GM23338 (cell line): ENCODE data around the gene FBXO31. TPM values are rescaled to one million over a fixed set of nuclear protein-coding genes. Genes with fewer than 3 reads are reported as not detected.
"Not testable (repeated sequence)": the region's sequence is repeated elsewhere in the genome, so short reads cannot be mapped to it uniquely, and the experiment has no call there.

Experiments used
- ATAC-seq: fragments of 200-7000 bp; cut with Tn5 transposase; 3 replicates; pipeline ENCODE4 v1.9.1; 2020
- DNase-seq: peaks from one replicate; pipeline ENCODE4 v3.0.0-alpha.2; 2015; ENCODE audit warnings: low spot score
- H2AFZ ChIP-seq: fragments of 200-600 bp; sonication (generic); 2 replicates; pipeline ENCODE4 v1.8.0; 2016; ENCODE audit warnings: antibody characterized with exemption, mild to moderate bottlenecking, moderate library complexity
- H3F3A ChIP-seq: fragments of 200-600 bp; sonication (generic); replicated peaks from 2 replicates; pipeline ENCODE4 v1.8.0; 2017; ENCODE audit warnings: antibody characterized with exemption, mixed run types, low read depth
- H3K27ac ChIP-seq: fragments of 200-600 bp; sonication (generic); 2 replicates; pipeline ENCODE4 v1.6.1; 2016; ENCODE audit warnings: low read depth
- H3K27me3 ChIP-seq: fragments of 200-600 bp; sonication (generic); 2 replicates; pipeline ENCODE4 v1.8.0; 2016; ENCODE audit warnings: mild to moderate bottlenecking, mixed run types, moderate library complexity; ENCODE audit not compliant: insufficient read depth
- H3K36me3 ChIP-seq: fragments of 200-600 bp; sonication (generic); 2 replicates; pipeline ENCODE4 v1.8.0; 2016; ENCODE audit warnings: mild to moderate bottlenecking; ENCODE audit not compliant: insufficient read depth
- H3K4me1 ChIP-seq: fragments of 200-600 bp; sonication (generic); 2 replicates; pipeline ENCODE4 v1.8.0; 2016; ENCODE audit warnings: mild to moderate bottlenecking, moderate library complexity; ENCODE audit not compliant: insufficient read depth
- H3K4me2 ChIP-seq: fragments of 200-600 bp; sonication (generic); 2 replicates; pipeline ENCODE4 v1.7.1; 2017; ENCODE audit warnings: mixed run types
- H3K4me3 ChIP-seq: fragments of 200-600 bp; sonication (generic); 2 replicates; pipeline ENCODE4 v1.6.1; 2016; ENCODE audit warnings: mixed run types
- H3K79me2 ChIP-seq: fragments of 200-600 bp; sonication (generic); replicated peaks from 2 replicates; pipeline ENCODE4 v1.8.0; 2017; ENCODE audit warnings: mild to moderate bottlenecking; ENCODE audit not compliant: insufficient read depth
- H3K9me2 ChIP-seq: fragments of 200-600 bp; sonication (generic); 2 replicates; pipeline ENCODE4 v1.8.0; 2017; ENCODE audit not compliant: insufficient read depth
- H4K20me1 ChIP-seq: fragments of 200-600 bp; sonication (generic); replicated peaks from 2 replicates; pipeline ENCODE4 v1.8.0; 2017; ENCODE audit warnings: mild to moderate bottlenecking; ENCODE audit not compliant: insufficient read depth
- H3K27ac Mint-ChIP-seq: 2 replicates; pipeline ENCODE4 v1.8.0; 2020; ENCODE audit warnings: inconsistent platforms, mild to moderate bottlenecking, moderate library complexity, mixed read lengths
- H3K27me3 Mint-ChIP-seq: 3 replicates; pipeline ENCODE4 v1.8.0; 2022; ENCODE audit warnings: low read depth, mild to moderate bottlenecking, moderate library complexity, mixed read lengths, inconsistent platforms; ENCODE audit not compliant: insufficient read depth, poor library complexity
- H3K36me3 Mint-ChIP-seq: 3 replicates; pipeline ENCODE4 v1.8.0; 2021; ENCODE audit warnings: low read depth, mild to moderate bottlenecking, inconsistent platforms, moderate library complexity, mixed read lengths
- H3K4me1 Mint-ChIP-seq: 3 replicates; pipeline ENCODE4 v1.8.0; 2020; ENCODE audit warnings: mild to moderate bottlenecking, inconsistent platforms, mixed read lengths
- H3K4me3 Mint-ChIP-seq: 3 replicates; pipeline ENCODE4 v1.8.0; 2021; ENCODE audit warnings: moderate library complexity, mild to moderate bottlenecking, inconsistent platforms, mixed read lengths
- H3K9me3 Mint-ChIP-seq: 3 replicates; pipeline ENCODE4 v1.8.0; 2020; ENCODE audit warnings: moderate library complexity, mild to moderate bottlenecking, inconsistent platforms, mixed read lengths
- CREB1 ChIP-seq: fragments of 250-450 bp; sonication (Bioruptor Pico); IDR thresholded peaks from 2 replicates; pipeline ENCODE4 v1.5.0; 2020; ENCODE audit warnings: low read depth, mild to moderate bottlenecking, moderate library complexity
- NANOG ChIP-seq: IDR thresholded peaks from 2 replicates; pipeline ENCODE4 v1.6.1; 2016; ENCODE audit warnings: antibody characterized with exemption, borderline replicate concordance
- POLR2AphosphoS5 ChIP-seq: IDR thresholded peaks from 2 replicates; pipeline ENCODE4 v1.6.1; 2016; ENCODE audit warnings: antibody characterized with exemption, low read depth
- STAT1 ChIP-seq: IDR thresholded peaks from one replicate; pipeline ENCODE4 v1.6.1; 2016; ENCODE audit warnings: antibody characterized with exemption; ENCODE audit not compliant: unreplicated experiment
- ZNF114 ChIP-seq: fragments of 250-450 bp; sonication (Bioruptor Pico); IDR thresholded peaks from 2 replicates; pipeline ENCODE4 v1.5.0; 2020; ENCODE audit warnings: mild to moderate bottlenecking, moderate library complexity
- polyA plus RNA-seq: library from polyadenylated mRNA; unstranded; fragments of >200 nt; fragmentation: Nextera tagmentation; extraction: Ambion mirVana; gene quantifications from 2 replicates; pipeline ENCODE4 v1.2.1, GENCODE V29; 2016
- total RNA-seq: library from RNA; depleted of rRNA; stranded (reverse); fragments of >200 nt; shearing (Covaris generic); gene quantifications from 2 replicates; pipeline ENCODE4 v1.2.3, GENCODE V29; 2014
- TF ChIP-seq, protein P1 (sequence below): IDR thresholded peaks from 2 replicates; pipeline ENCODE4 v1.6.1; 2016; ENCODE audit warnings: antibody characterized with exemption
- TF ChIP-seq, protein P2 (sequence below), 2 experiments: fragments of 200-600 bp in 1 of 2; sonication (generic) in 1 of 2; conservative IDR thresholded peaks; 2 replicates each; pipeline versions ENCODE4 v1.5.1 to v1.6.1; 2016 to 2017; ENCODE audit warnings: antibody characterized with exemption in 2 of 2, low read depth in 2 of 2, mild to moderate bottlenecking in 2 of 2, moderate library complexity in 1 of 2
- TF ChIP-seq, protein P3 (sequence below): IDR thresholded peaks from one replicate; pipeline ENCODE4 v1.6.1; 2018; ENCODE audit warnings: antibody characterized with exemption; ENCODE audit not compliant: unreplicated experiment

The FBXO31 gene
- total and polyA plus RNA-seq, 2 experiments from 2014 or later: 7.0 to 23.8 TPM

GRCh38 chr16:87390641-87391323 is 7.2 kb upstream of the FBXO31 start:
- TF ChIP-seq, protein P1, sequence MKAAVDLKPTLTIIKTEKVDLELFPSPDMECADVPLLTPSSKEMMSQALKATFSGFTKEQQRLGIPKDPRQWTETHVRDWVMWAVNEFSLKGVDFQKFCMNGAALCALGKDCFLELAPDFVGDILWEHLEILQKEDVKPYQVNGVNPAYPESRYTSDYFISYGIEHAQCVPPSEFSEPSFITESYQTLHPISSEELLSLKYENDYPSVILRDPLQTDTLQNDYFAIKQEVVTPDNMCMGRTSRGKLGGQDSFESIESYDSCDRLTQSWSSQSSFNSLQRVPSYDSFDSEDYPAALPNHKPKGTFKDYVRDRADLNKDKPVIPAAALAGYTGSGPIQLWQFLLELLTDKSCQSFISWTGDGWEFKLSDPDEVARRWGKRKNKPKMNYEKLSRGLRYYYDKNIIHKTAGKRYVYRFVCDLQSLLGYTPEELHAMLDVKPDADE: no peak
- no peak for TF ChIP-seq STAT1
- no peak for TF ChIP-seq CREB1
- TF ChIP-seq ZNF114: no peak
- TF ChIP-seq, protein P2, sequence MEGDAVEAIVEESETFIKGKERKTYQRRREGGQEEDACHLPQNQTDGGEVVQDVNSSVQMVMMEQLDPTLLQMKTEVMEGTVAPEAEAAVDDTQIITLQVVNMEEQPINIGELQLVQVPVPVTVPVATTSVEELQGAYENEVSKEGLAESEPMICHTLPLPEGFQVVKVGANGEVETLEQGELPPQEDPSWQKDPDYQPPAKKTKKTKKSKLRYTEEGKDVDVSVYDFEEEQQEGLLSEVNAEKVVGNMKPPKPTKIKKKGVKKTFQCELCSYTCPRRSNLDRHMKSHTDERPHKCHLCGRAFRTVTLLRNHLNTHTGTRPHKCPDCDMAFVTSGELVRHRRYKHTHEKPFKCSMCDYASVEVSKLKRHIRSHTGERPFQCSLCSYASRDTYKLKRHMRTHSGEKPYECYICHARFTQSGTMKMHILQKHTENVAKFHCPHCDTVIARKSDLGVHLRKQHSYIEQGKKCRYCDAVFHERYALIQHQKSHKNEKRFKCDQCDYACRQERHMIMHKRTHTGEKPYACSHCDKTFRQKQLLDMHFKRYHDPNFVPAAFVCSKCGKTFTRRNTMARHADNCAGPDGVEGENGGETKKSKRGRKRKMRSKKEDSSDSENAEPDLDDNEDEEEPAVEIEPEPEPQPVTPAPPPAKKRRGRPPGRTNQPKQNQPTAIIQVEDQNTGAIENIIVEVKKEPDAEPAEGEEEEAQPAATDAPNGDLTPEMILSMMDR (conservative IDR thresholded peaks at IDR 0.05; ENCODE audit: low read depth in 2 of 2): no peak

DNA sequence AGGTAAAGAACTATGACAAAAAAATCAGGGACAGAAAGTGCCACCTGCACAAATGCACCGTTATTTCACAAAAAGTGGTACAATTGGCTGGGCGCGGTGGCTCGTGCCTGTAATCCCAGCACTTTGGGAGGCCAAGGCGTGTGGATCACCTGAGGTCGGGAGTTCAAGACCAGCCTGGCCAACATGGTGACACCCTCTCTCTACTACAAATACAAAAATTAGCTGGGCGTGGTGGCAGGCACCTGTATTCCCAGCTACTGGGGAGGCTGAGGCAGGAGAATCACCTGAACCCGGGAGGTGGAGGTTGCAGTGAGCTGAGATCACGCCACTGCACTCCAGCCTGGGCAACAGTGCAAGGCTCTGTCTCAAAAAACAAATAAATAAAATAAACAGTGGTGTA is 6.3 kb upstream of the FBXO31 start:
- Mint-ChIP-seq H3K27me3 (peaks cover 19% of the 10 kb centered on the region), H3K4me1 (peaks cover 39% of the 10 kb centered on the region)
- not testable (repeated sequence) for H3K36me3 Mint-ChIP-seq, H3K4me3 ChIP-seq, H2AFZ ChIP-seq, H3K4me3 Mint-ChIP-seq, H3K9me2 ChIP-seq, H3K27ac ChIP-seq, H3K9me3 Mint-ChIP-seq, DNase-seq, ATAC-seq, H3K27ac Mint-ChIP-seq, H3K4me2 ChIP-seq, H3K27me3 ChIP-seq, H3K36me3 ChIP-seq
- Histone ChIP-seq H3K4me1 (peaks cover 26% of the 10 kb centered on the region), H3K79me2 (peaks cover 20% of the 10 kb centered on the region), H4K20me1 (peaks cover 16% of the 10 kb centered on the region), H3F3A (0 out of 2 replicates have a peak, but pooled peaks cover 11% of the 10 kb centered on the region)

More at GRCh38 chr16:87390641-87391323, 7.2 kb upstream of the FBXO31 start:
- Histone ChIP-seq H2AFZ (peak overlapping the region; percentile 56), H3K9me2 (no peaks in the 10 kb centered on the region), H3K79me2 (peaks cover 29% of the 10 kb centered on the region), H3K4me1 (peaks cover 26% of the 10 kb centered on the region), H3K36me3 (no peaks in the 10 kb centered on the region), H4K20me1 (peaks cover 22% of the 10 kb centered on the region), H3K4me3 (peak overlapping the region; percentile 79), H3K4me2 (peak overlapping the region; percentile 86), H3F3A (0 out of 2 replicates have a peak, but pooled peaks cover 10% of the 10 kb centered on the region), H3K27me3 (no peaks in the 10 kb centered on the region), H3K27ac (peak overlapping the region; percentile 67; the same call in 1 of the 2 replicates)
- DNase-seq (no peak), ATAC-seq (no peak)
- Mint-ChIP-seq H3K9me3 (no peaks in the 10 kb centered on the region), H3K36me3 (peaks cover 3% of the 10 kb centered on the region; the same call in 2 of the 3 replicates), H3K4me3 (peak overlapping the region; percentile 84), H3K27ac (no peak overlapping the region), H3K4me1 (peaks cover 41% of the 10 kb centered on the region), H3K27me3 (peaks cover 17% of the 10 kb centered on the region)

DNA sequence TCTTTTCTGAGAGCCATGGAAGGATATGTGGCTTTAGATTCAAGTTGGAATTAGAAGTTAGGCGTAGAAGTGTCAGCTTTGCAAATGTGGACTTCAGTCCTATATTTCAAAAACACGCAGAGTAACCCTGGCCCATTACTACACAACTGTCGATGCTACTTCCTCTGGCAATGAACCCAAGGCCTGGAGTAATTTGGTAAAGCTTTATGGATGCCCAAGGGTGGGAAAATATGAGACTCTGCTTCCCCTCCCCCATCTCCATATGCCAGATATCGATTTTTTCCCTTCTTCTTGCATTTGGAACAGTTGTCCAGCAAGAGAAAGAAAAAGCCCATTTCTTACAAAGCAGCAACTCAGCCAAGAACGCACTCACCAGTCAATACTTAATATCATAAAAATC is 5.7 kb upstream of the FBXO31 start:
- H3K4me3 Mint-ChIP-seq: no peak overlapping the region; the same call in 2 of the 3 replicates
- H3K36me3 Mint-ChIP-seq: no peaks in the 10 kb centered on the region; the same call in 2 of the 3 replicates
- no peak overlapping the region for H3K27ac ChIP-seq
- TF ChIP-seq, protein P1: no peak
- TF ChIP-seq CREB1: no peak
- TF ChIP-seq, protein P3, sequence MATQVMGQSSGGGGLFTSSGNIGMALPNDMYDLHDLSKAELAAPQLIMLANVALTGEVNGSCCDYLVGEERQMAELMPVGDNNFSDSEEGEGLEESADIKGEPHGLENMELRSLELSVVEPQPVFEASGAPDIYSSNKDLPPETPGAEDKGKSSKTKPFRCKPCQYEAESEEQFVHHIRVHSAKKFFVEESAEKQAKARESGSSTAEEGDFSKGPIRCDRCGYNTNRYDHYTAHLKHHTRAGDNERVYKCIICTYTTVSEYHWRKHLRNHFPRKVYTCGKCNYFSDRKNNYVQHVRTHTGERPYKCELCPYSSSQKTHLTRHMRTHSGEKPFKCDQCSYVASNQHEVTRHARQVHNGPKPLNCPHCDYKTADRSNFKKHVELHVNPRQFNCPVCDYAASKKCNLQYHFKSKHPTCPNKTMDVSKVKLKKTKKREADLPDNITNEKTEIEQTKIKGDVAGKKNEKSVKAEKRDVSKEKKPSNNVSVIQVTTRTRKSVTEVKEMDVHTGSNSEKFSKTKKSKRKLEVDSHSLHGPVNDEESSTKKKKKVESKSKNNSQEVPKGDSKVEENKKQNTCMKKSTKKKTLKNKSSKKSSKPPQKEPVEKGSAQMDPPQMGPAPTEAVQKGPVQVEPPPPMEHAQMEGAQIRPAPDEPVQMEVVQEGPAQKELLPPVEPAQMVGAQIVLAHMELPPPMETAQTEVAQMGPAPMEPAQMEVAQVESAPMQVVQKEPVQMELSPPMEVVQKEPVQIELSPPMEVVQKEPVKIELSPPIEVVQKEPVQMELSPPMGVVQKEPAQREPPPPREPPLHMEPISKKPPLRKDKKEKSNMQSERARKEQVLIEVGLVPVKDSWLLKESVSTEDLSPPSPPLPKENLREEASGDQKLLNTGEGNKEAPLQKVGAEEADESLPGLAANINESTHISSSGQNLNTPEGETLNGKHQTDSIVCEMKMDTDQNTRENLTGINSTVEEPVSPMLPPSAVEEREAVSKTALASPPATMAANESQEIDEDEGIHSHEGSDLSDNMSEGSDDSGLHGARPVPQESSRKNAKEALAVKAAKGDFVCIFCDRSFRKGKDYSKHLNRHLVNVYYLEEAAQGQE: no peak
- no peak for TF ChIP-seq POLR2AphosphoS5
- no peak for TF ChIP-seq NANOG
- TF ChIP-seq ZNF114: no peak

More for the DNA sequence above, 5.7 kb upstream of the FBXO31 start:
- Mint-ChIP-seq H3K4me1 (peaks cover 34% of the 10 kb centered on the region), H3K9me3 (no peaks in the 10 kb centered on the region), H3K27me3 (peaks cover 23% of the 10 kb centered on the region), H3K27ac (0 out of 2 replicates have a peak overlapping the region, but pooled peaks have one; percentile 50)
- Histone ChIP-seq H3K4me1 (peaks cover 25% of the 10 kb centered on the region), H3K79me2 (peaks cover 13% of the 10 kb centered on the region), H2AFZ (no peak overlapping the region), H3K4me3 (no peak overlapping the region), H3F3A (0 out of 2 replicates have a peak, but pooled peaks cover 17% of the 10 kb centered on the region), H3K36me3 (no peaks in the 10 kb centered on the region), H3K27me3 (no peaks in the 10 kb centered on the region), H3K4me2 (no peak overlapping the region), H4K20me1 (peaks cover 11% of the 10 kb centered on the region), H3K9me2 (no peaks in the 10 kb centered on the region)
- ATAC-seq (no peak), DNase-seq (no peak)
